IPS DF 19.7 (cell line): ENCODE data around the gene WDR45.

ENCODE experiments used
- DNase-seq: peaks from one replicate; pipeline ENCODE4 v3.0.0-alpha.2; 2013; ENCODE audit warnings: low read depth, low spot score

The WDR45 gene

DNA sequence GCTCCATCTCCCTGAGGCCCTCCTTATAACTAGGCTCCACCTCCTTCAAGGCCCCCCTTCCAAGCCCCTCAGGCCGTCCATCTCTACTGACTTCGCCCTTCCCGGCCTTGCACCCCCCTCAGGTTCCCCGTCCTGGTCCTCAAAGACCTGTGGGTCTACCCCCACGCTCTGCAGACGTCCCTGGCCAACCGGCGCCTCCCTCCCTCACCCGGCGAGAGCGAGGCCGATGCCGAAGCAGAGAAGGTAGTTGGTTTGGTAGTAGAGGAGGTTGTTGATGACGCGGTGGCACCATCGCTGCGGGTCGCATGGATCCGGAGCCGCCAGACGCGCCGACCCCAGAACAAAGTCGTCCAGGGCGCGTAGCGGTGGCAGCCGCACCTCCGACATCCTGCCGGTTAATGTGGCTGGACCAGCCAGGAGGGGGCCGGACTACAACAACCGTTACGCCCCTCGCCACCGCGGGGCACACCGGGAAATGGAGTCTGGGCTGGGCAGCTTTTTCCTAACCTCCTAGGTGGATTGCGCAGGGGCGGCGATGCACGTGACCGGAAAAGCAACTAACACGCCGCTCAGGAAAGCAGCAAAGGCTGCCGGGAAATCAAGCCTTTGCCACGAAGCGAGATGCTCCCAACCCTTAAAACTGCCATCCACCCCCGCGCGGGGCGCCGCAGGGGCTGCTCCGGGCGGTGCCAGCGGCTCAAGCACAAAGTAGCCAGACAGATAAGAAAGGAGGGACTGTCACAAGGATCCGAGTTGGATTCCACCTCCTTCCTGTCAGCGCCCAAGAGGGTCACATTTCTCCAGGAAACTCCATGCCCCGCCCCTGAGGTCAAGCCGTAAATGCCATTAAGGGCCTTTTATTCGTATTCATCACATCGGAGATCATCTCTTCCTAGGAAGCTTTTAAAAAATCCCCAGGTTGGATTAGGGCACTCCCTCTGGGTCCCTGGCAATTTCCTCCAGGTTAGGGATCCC is 5.8 kb downstream of the WDR45 start, which contains the start of gene PRAF2:
PRAF2 (minus strand) TSS at position 402 of the 975 bp plus-strand sequence; CDS start at position 387, 15 bp downstream.
- no peak for DNase-seq

DNA sequence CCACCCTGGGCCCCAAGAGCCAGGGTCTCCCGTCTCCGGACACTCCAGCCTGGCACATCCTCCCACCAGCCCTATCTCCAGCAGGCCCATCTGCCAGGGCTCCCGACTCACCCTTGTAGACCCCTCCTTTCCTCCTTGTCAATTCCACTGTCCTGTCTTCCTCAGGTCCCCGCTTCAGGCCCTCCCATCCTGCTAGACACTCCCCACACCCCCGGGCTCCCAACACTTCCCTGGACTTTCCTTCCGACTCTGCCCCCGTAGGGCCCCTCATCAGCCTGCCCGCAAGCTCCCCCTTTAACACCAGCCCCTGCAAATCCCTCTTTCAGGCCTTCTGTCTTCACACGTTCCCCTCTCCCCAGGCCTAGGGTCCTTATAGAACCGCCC is 7.0 kb downstream of the WDR45 start:
- DNase-seq: no peak

- DNase-seq: no peak
Observed at GRCh38 chrX:49071877-49072711, 7.6 kb downstream of the WDR45 start.

DNA sequence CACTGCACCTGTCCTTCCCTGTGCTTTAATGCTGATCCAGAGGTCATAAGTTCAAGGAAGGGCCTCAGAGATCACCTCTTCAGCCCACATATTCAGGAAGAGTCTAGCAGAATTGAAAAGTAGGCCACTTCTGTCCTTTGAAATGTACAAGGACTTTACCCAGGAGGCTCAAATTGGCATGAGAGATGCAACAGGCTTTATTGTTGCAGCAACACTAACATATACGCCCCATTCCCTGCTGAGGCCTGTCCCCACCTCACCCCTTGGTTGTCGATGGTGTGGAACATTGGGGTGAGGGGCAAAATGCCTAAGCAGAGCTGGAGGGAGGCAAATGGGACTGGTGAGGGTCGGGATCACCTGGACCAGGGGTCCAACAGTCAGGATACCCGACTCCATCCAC is 8.7 kb downstream of the WDR45 start:
- no peak for DNase-seq

- DNase-seq: no peak
Observed at GRCh38 chrX:49069038-49069437, 10.6 kb downstream of the WDR45 start.

DNA sequence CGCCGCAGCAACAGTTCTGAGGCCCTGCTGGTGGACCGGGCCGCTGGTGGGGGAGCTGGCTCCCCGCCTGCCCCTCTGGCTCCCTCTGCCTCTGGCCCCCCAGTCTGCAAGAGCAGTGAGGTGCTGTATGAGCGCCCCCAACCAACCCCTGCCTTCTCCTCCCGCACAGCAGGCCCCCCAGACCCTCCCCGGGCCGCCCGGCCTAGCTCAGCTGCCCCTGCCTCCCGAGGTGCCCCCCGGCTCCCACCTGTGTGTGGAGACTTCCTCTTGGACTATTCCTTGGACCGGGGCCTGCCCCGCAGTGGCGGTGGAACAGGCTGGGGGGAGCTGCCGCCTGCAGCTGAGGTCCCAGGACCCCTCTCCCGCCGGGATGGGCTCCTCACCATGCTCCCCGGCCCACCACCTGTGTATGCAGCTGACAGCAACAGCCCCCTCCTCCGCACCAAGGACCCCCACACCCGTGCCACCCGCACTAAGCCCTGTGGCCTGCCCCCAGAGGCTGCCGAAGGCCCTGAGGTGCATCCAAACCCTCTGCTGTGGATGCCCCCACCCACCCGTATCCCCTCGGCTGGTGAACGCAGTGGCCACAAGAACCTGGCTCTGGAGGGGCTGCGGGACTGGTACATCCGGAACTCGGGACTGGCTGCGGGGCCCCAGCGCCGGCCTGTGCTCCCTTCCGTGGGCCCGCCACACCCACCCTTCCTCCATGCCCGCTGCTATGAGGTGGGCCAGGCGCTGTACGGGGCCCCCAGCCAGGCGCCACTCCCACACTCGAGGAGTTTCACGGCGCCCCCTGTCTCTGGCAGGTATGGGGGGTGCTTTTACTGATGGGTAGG is 12.2 kb downstream of the WDR45 start:
- DNase-seq: no peak

- DNase-seq: no peak
Observed at GRCh38 chrX:49066690-49067089, 13.0 kb downstream of the WDR45 start.

- DNase-seq: no peak
Observed at GRCh38 chrX:49066278-49066677, 13.4 kb downstream of the WDR45 start.

DNA sequence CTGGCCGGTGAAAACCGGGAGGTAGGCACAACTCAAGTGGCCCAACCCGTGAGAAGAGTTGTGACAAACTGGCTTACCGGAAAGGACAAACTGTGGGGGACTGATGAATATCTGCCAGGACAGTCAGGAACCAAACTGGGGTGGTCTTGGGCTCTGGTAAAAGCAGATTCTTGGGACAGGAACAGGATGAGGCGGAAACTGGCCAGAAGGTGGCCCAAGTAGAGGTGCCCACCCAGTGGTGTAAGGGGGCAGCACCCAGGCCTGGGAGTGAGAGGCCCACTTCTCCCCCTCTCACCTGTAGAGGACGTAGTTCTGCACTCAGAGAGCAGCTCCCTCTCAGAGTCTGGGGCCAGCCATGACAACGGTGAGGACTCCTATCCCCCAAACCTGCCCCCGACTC is 15.0 kb downstream of the WDR45 start:
- no peak for DNase-seq

DNA sequence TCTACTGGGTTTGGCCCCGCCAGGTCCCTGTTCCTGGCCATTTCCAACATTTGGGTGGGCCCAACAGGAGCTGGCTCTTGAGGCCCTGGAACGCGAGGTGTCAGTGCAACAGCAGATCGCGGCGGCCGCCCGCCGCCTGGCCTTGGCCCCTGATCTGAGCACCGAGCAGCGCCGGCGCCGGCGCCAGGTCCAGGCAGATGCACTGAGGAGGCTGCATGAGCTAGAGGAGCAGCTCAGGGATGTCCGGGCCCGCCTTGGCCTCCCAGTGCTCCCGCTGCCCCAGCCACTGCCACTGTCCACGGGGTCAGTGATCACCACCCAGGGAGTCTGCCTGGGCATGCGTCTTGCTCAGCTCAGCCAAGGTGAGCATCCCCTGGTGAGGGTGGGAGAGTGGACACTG is 15.4 kb downstream of the WDR45 start:
- DNase-seq: no peak

GRCh38 chrX:49063715-49064114 is 16.0 kb downstream of the WDR45 start:
- DNase-seq: no peak

DNA sequence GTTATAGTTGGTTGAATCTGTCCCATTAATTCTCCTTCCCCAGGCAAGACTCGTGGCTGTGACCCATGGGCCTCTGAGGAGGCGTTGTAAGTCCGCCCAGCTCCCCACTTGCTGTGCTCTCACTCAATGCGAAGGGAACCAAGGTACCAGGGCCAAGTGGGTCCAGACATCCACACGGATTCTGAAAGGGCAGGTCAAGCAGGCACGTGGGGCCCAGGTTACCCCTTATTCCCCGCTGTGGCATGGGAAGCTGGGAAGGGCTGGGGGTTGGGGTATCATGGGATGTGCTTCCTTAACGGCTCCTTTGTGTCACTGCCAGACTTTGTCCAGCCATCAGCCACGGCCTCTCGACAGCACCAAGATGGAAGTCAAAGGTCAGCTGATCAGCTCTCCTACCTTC is 17.8 kb downstream of the WDR45 start:
- no peak for DNase-seq

- DNase-seq: no peak
Observed at GRCh38 chrX:49061490-49061889, 18.2 kb downstream of the WDR45 start.

- no peak for DNase-seq
Observed at GRCh38 chrX:49060914-49061313, 18.8 kb downstream of the WDR45 start.

- no peak for DNase-seq
Observed at GRCh38 chrX:49059681-49060085, 20.0 kb downstream of the WDR45 start.

GRCh38 chrX:49059201-49059600 is 20.5 kb downstream of the WDR45 start:
- DNase-seq: no peak

- DNase-seq: no peak
Observed at GRCh38 chrX:49058794-49059193, 20.9 kb downstream of the WDR45 start, which contains the start of gene CCDC120. TSS of gene CCDC120 (plus strand) at chrX:49058999. CDS start at chrX:49062042, 3,043 bp downstream.

DNA sequence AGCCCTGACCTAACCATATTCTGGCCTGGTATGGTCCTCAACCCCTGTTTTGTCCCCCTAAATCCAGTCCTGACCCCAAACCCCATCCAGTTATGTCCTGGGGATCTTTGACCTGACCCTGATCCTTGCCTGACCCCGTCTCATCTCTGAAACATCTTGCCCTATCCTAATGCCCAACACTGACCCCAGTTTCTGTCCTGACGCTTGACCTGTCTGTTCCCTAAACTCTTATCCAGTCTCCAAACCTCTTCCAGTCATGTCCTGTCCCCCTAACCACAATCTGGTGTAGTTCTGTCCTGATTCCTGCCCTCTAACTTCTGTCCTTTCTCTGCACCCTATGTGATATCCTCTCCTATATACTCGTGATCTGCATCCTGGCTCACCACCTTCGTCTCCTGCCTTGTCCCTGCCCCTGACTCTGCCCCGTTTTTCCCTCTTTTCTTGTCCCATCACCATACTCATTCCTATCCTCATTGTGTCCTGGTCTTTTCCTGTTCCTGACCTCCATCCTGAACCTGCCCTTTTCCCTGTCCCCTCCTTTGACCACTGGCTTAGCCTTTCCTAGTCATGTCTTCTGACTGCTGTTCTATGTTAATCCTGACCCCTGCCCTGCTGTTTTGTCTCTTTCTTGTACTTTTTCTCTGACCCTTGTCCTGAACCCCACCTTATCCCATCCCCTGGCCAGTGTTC is 25.5 kb downstream of the WDR45 start:
- DNase-seq: no peak

GRCh38 chrX:49053223-49054072 is 26.2 kb downstream of the WDR45 start:
- no peak for DNase-seq

- DNase-seq: no peak
Observed at GRCh38 chrX:49043987-49044281, 35.8 kb downstream of the WDR45 start.
